IPS DF 6.9 (cell line): ENCODE results near the gene CLEC4G.

ENCODE experiments used
- DNase-seq: peaks from one replicate; pipeline ENCODE4 v3.0.0-alpha.2; 2013; ENCODE audit warnings: low read depth, low spot score
- H3K27ac ChIP-seq: one replicate; pipeline ENCODE4 v1.5.1; 2013; ENCODE audit warnings: low read length, control low read depth
- H3K27me3 ChIP-seq: 2 replicates; pipeline ENCODE4 v1.6.1; 2013; ENCODE audit warnings: mild to moderate bottlenecking, low read length; ENCODE audit not compliant: control insufficient read depth, insufficient read depth
- H3K36me3 ChIP-seq: 2 replicates; pipeline ENCODE4 v1.6.1; 2013; ENCODE audit warnings: low read length; ENCODE audit not compliant: control insufficient read depth, insufficient read depth
- H3K4me1 ChIP-seq: 2 replicates; pipeline ENCODE4 v1.6.1; 2013; ENCODE audit warnings: low read length; ENCODE audit not compliant: control insufficient read depth, insufficient read depth
- H3K4me3 ChIP-seq: 2 replicates; pipeline ENCODE4 v1.5.1; 2013; ENCODE audit warnings: mild to moderate bottlenecking, low read length
- H3K9me3 ChIP-seq: 2 replicates; pipeline ENCODE4 v1.6.1; 2013; ENCODE audit warnings: low read length, inconsistent platforms; ENCODE audit not compliant: control insufficient read depth, insufficient read depth
- WGBS: extraction: QIAGEN DNeasy Blood & Tissue Kit; methylation state at CpG from one replicate; pipeline ENCODE4 v1.1.7; 2013; ENCODE audit warnings: mixed read lengths, missing lambda C conversion rate; ENCODE audit not compliant: insufficient read length, insufficient coverage; 5-methylcytosine and 5-hydroxymethylcytosine counted together

Gene CLEC4G

DNA sequence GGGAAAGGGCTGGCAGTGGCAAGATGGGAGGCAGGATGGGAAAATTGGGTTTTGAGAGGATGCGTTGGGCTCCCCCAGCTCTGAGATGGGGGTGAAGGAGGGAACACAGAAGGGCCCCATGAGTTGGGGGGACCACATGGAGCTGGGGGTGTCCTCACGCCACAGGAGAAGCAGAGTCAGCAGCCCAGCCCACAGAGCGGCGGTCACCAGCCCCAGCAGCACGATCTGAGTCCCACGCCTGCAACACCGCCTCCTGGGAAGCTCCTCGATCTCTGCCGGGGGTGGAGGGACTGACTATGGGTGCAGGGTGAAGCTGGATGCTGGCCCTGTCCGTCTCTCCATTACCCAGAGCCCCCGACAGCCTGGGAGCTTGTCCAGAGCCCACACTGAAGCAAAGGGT is 33.3 kb downstream of the CLEC4G start:
- no peak overlapping the region for H3K27ac ChIP-seq
- no peak for DNase-seq
- WGBS: no CpG with 5 or more reads among the region's 11 CpGs
- H3K27me3 ChIP-seq: no peaks in the 10 kb centered on the region
- H3K4me3 ChIP-seq: no peak overlapping the region
- H3K9me3 ChIP-seq: no peaks in the 10 kb centered on the region; the same call in 1 of the 2 replicates
- H3K36me3 ChIP-seq: no peaks in the 10 kb centered on the region
- H3K4me1 ChIP-seq: 0 out of 2 replicates have a peak, but pooled peaks cover 4% of the 10 kb centered on the region

DNA sequence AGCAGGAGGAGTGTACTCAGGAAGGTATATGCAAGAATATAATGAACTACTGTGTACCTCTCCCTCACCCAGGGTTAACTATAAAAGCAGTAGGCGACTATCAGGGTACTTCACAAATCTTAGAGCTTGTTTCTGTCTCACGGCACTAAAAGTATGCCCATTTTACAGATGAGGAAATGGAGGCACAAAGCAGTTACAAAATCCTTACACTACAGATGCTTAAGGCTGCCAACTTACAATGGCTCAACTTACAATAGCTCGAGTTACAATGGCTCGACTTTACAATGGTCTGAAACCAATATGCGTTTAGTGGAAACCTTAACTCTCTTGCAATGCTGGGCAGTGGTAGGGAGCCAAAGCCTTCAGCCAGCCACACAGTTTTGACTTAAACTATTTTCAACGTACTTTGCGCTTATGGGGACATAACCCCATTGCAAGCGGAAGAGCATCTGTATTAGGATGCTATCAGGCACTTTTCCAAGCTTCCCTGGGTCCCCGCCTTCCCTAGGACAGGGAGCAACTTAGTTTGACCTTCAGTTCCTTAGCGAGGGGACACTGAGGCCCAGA is 34.1 kb downstream of the CLEC4G start:
- no peak for DNase-seq
- H3K4me1 ChIP-seq: 0 out of 2 replicates have a peak, but pooled peaks cover 4% of the 10 kb centered on the region
- H3K36me3 ChIP-seq: no peaks in the 10 kb centered on the region
- no peaks in the 10 kb centered on the region for H3K27me3 ChIP-seq
- no peaks in the 10 kb centered on the region; the same call in 1 of the 2 replicates for H3K9me3 ChIP-seq
- no peak overlapping the region for H3K27ac ChIP-seq
- no peak overlapping the region for H3K4me3 ChIP-seq
- no CpG with 5 or more reads among the region's 10 CpGs for WGBS

DNA sequence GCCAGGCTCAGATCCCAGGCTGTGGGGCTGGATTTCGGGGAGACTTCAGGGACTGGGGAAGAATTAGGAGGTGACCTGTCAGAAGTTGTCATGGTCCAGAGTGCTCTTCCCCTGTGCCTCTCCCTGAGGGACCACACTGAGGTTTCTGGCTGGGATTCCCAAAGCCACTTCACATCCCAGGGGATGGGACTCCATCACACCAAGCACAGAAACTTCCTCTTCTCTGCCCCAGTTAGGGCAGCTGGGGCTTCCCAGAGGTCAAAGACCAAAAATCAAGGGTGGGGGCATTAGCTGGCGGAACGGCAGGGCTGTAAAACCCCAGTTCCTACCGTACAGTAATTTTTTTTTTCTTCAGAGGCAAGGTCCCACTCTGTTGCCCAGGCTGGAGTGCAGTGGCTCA is 37.4 kb downstream of the CLEC4G start:
- 0 out of 2 replicates have a peak, but pooled peaks cover 4% of the 10 kb centered on the region for H3K4me1 ChIP-seq
- WGBS: no CpG with 5 or more reads among the region's 4 CpGs
- no peak overlapping the region for H3K27ac ChIP-seq
- DNase-seq: no peak
- no peaks in the 10 kb centered on the region for H3K36me3 ChIP-seq
- no peak overlapping the region for H3K4me3 ChIP-seq
- H3K27me3 ChIP-seq: no peaks in the 10 kb centered on the region
- H3K9me3 ChIP-seq: no peaks in the 10 kb centered on the region; the same call in 1 of the 2 replicates

DNA sequence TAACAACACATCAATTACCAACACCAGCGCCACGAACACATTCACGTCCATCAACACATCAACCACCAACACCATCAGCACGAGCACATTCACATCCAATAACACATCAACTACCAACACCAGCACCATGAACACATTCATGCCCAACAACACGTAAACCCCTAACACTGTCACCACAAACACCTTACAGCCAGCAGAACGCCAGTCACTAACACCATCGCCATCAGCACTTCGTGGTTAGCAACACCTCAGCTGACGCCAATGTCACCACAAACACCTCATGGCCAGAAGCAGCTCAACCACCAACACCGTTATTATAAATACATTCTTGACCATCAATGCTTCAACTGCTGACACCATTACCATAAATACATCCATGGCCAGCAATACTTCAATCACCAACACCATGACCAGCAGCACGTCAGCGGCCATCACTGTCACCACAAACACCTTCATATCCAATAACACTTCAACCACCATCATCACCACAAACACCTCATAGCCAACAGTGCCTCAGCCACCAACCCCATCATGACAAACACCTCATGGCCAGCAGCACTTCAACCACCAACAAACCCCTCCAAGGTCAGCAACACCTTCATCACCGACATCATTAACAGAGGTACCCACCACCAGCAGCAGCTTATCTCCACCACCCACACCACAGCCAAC is 39.4 kb downstream of the CLEC4G start:
- DNase-seq: no peak
- Histone ChIP-seq H3K36me3 (no peaks in the 10 kb centered on the region), H3K4me3 (no peak overlapping the region), H3K9me3 (no peaks in the 10 kb centered on the region; the same call in 1 of the 2 replicates), H3K27ac (no peak overlapping the region), H3K4me1 (no peaks in the 10 kb centered on the region), H3K27me3 (no peaks in the 10 kb centered on the region)
- WGBS: 68% methylated on average over 3 of the region's 13 CpGs

DNA sequence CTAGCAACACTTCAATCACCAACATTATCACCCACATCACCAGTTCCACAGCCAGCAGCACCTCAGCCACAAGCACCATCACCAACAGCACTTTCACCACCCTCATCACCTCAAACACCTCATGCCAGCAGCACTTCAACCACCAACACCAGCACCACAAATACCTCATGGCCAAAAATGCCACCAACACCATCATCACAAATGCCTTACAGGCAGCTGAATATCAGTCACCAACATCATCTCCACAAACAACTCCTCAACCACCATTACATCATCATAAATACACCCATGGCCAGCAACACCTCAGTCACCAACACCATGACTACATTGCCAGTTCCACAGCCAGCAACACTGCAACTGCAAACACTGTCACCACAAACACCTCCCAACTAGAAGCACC is 40.4 kb downstream of the CLEC4G start:
- no peak overlapping the region for H3K27ac ChIP-seq
- DNase-seq: no peak
- H3K4me1 ChIP-seq: no peaks in the 10 kb centered on the region
- H3K4me3 ChIP-seq: no peak overlapping the region
- no peaks in the 10 kb centered on the region for H3K27me3 ChIP-seq
- H3K9me3 ChIP-seq: no peaks in the 10 kb centered on the region; the same call in 1 of the 2 replicates
- H3K36me3 ChIP-seq: no peaks in the 10 kb centered on the region

DNA sequence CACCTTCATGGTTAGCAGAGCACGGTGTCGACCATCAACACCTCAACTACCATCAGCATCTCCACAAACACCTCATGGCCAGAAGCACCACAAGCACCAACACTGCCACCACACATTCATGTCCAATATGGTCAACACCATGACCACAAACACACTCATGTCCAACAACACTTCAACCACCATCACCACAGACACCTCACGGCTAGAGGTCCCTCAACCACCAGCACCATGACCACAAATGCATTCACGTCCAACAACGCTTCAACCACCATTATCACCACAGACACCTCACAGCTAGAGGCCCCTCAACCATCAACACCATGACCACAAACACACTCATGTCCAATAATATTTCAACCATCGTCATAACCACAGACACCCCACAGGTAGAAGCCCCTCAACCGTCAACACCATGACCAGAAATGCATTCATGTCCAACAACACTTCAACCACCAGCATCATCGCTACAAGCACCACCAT is 41.1 kb downstream of the CLEC4G start:
- H3K27me3 ChIP-seq: no peaks in the 10 kb centered on the region
- DNase-seq: no peak

DNA sequence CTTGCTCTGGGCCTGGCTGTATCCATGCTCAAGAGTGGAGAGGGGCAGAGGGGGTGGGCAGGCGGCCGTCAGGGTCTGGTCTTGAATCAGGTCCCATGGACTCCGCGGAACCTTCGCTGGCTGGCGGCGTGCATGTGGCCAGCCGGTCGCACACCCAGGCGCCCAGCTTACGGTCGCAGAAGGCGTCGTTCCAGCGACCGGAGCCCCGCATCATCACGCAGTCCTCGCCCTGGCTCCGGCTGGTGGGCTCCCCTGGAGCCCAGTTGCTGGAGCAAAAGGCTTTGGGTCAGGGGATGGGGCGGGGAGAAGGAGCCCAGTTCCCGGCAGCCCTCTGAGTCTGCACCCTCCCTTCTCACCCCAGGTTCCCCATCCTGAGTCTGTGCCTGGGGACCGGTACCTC is 42.7 kb downstream of the CLEC4G start:
- Histone ChIP-seq H3K27me3 (no peaks in the 10 kb centered on the region), H3K4me3 (no peak overlapping the region), H3K36me3 (no peaks in the 10 kb centered on the region), H3K27ac (no peak overlapping the region), H3K4me1 (no peaks in the 10 kb centered on the region), H3K9me3 (no peaks in the 10 kb centered on the region)
- WGBS: no CpG with 5 or more reads among the region's 23 CpGs
- DNase-seq: no peak

More for the DNA sequence above, 41.1 kb downstream of the CLEC4G start:
- H3K4me1 ChIP-seq: no peaks in the 10 kb centered on the region
- H3K36me3 ChIP-seq: no peaks in the 10 kb centered on the region
- no peak overlapping the region for H3K4me3 ChIP-seq
- no peaks in the 10 kb centered on the region; the same call in 1 of the 2 replicates for H3K9me3 ChIP-seq
- no CpG with 5 or more reads among the region's 8 CpGs for WGBS
- H3K27ac ChIP-seq: no peak overlapping the region

DNA sequence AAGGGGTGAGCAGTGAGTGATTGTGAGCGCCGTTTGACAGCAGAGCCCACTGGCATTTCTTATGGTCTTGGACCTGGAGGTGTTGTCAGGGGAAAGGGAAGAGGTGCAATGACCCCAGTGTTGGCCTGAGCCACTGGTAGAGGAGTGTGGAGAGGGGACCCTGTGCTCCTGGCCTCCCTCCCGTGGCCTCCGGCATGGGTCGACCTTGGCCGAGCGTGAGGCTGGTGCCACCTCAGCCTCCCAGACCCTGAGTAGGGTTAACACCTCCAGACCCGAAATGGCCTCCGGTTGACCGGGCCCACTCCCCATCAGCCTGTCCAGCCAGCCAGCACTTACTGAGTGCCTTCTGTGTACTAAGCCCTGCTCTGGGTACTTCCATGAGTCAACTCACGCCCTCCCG is 44.7 kb downstream of the CLEC4G start:
- H3K27me3 ChIP-seq: no peaks in the 10 kb centered on the region
- DNase-seq: no peak
- no peaks in the 10 kb centered on the region for H3K9me3 ChIP-seq
- H3K4me1 ChIP-seq: peaks cover 1% of the 10 kb centered on the region; the same call in 1 of the 2 replicates
- no peak overlapping the region for H3K27ac ChIP-seq
- H3K4me3 ChIP-seq: no peak overlapping the region
- no CpG with 5 or more reads among the region's 12 CpGs for WGBS
- H3K36me3 ChIP-seq: peaks cover 8% of the 10 kb centered on the region

DNA sequence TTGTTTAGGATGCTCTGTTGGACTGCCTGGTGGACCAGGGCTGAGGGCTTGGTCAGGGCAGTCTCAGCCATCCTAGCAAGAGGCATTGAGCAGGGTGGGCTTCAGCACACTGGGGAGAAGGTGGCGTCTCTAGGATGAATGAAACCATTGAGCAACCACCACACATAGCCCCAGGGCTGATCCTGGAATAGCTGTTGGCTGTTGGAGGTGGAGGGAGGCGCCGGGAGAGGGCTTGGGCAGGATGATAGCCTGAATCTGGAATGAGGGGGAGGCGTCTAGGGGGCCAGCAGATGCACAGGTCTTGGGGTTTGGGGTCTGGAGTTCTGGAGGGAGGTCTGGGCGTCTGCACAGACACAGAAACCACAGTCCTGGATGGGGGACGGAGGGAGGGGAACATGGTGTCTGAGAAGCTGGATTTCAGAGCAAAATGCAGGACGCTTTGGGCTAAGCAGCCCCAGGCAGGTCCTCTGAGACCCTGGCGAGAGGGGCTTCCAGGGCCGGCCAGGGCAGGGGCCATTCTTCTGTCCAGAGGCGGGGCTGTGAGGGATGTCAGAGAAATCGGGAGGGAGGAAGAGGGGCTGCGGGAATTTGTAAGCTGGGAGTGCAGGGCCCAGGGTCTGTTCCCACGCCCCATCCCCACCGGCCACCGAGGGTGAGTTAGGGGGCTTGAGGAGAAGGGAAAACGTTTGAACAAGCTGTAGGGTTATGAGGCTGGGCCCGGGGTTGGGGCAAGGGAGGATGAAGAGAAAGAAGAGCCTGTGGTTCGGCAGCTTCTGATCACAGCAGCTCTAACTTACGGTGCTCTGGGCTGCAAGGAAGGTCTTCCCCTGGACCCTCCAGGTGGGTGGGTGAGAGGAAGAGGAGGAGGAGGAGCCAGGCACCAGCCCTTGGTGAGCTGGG is 46.1 kb downstream of the CLEC4G start:
- Histone ChIP-seq H3K4me1 (peaks cover 5% of the 10 kb centered on the region; the same call in 1 of the 2 replicates), H3K36me3 (peaks cover 9% of the 10 kb centered on the region), H3K4me3 (no peak overlapping the region), H3K27ac (no peak overlapping the region), H3K27me3 (no peaks in the 10 kb centered on the region), H3K9me3 (no peaks in the 10 kb centered on the region)
- no CpG with 5 or more reads among the region's 19 CpGs for WGBS
- DNase-seq: no peak

DNA sequence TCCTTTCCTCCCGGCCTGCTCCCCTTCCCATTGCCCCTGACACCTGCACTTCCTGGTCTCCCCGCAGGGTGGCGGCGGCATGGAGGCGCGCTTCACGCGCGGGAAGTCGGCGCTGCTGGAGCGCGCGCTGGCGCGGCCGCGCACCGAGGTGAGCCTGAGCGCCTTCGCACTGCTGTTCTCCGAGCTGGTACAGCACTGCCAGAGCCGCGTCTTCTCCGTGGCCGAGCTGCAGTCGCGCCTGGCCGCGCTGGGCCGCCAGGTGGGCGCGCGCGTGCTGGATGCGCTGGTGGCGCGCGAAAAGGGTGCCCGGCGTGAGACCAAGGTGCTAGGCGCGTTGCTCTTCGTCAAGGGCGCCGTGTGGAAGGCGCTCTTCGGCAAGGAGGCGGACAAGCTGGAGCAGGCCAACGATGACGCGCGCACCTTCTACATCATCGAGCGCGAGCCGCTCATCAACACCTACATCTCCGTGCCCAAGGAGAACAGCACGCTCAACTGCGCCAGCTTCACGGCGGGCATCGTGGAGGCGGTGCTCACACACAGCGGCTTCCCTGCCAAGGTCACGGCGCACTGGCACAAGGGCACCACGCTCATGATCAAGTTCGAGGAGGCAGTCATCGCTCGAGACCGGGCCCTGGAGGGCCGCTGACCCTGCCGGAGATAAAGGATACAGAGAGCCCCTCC is 49.6 kb downstream of the CLEC4G start:
- Histone ChIP-seq H3K9me3 (no peaks in the 10 kb centered on the region), H3K27ac (no peak overlapping the region), H3K36me3 (peaks cover 9% of the 10 kb centered on the region), H3K4me1 (peaks cover 6% of the 10 kb centered on the region), H3K4me3 (no peak overlapping the region; the same call in 1 of the 2 replicates), H3K27me3 (no peaks in the 10 kb centered on the region)
- no CpG with 5 or more reads among the region's 74 CpGs for WGBS
- no peak for DNase-seq
